K562 (cell line): ENCODE measurements around the gene TMA16. TPM values are rescaled to one million over a fixed set of nuclear protein-coding genes. Genes with fewer than 3 reads are reported as not detected.

Source experiments
- ATAC-seq: fragments of 200-7000 bp; cut with Tn5 transposase; 3 replicates; pipeline ENCODE4 v1.9.1; 2020; ENCODE audit warnings: moderate library complexity
- BruUV-seq: library from RNA; stranded (reverse); fragments of 400-500 nt; replicated peaks from 2 replicates; lab custom pipeline; 2021; lab: Mats Ljungman, UMichigan
- CTCF ChIA-PET: fragments of 300-600 bp; formaldehyde crosslinking; extraction: SDS; loops from one replicate; lab custom pipeline; 2021; ENCODE audit warnings: low intra/inter-chr PET ratio; lab: Yijun Ruan, JAX
- POLR2A ChIA-PET: fragments of 300-600, 350-650 bp; sonication (Branson Sonifier 250); formaldehyde crosslinking; extraction: SDS; loops from one replicate; lab custom pipeline; 2021; ENCODE audit warnings: antibody characterized with exemption, inconsistent platforms; lab: Yijun Ruan, JAX
- DNase-seq, 4 experiments: peaks; one replicate each; pipeline versions ENCODE4 v3.0.0 to v3.0.0-alpha.2; 2011 to 2018; ENCODE audit warnings: low spot score in 3 of 4, mixed read lengths in 3 of 4; ENCODE audit errors: extremely low read depth in 1 of 4
- FAIRE-seq: peaks from 2 replicates; lab custom pipeline; 2011; peaks lifted over from hg19 to GRCh38; lab: Jason Lieb, UNC
- H2AFZ ChIP-seq: 2 replicates; pipeline ENCODE4 v1.6.0; 2011; ENCODE audit warnings: low read depth, low read length, control low read depth, inconsistent platforms
- H3K27ac ChIP-seq: fragments of 200-600 bp; 3 replicates; pipeline ENCODE4 v1.8.0; 2011; ENCODE audit warnings: low read depth, mild to moderate bottlenecking, control low read depth, inconsistent platforms, low read length, moderate library complexity, mixed read lengths; ENCODE audit errors: extremely low read depth
- H3K27me3 ChIP-seq, 2 experiments: fragments of 300-600 bp in 1 of 2; 2 replicates in 1 of 2; 3 replicates in 1 of 2; pipeline versions ENCODE4 v1.6.0 to v1.8.0; 2011; ENCODE audit warnings: inconsistent platforms in 2 of 2, low read length in 2 of 2, mild to moderate bottlenecking in 1 of 2, mixed read lengths in 1 of 2, moderate library complexity in 1 of 2; ENCODE audit not compliant: control insufficient read depth in 2 of 2, insufficient read depth in 2 of 2
- H3K36me3 ChIP-seq: fragments of 300-600 bp; 3 replicates; pipeline ENCODE4 v1.8.0; 2011; ENCODE audit warnings: mild to moderate bottlenecking, low read length, inconsistent platforms; ENCODE audit not compliant: control insufficient read depth, insufficient read depth
- H3K4me1 ChIP-seq, 2 experiments: fragments of 200-600 bp in 1 of 2; replicated peaks in 1 of 2; 2 replicates in 1 of 2; 3 replicates in 1 of 2; pipeline versions ENCODE4 v1.5.1 to v1.8.0; 2011; ENCODE audit warnings: inconsistent platforms in 2 of 2, low read length in 2 of 2, mild to moderate bottlenecking in 1 of 2, mixed read lengths in 1 of 2, moderate library complexity in 1 of 2; ENCODE audit not compliant: control insufficient read depth in 2 of 2, insufficient read depth in 2 of 2
- H3K4me2 ChIP-seq: 2 replicates; pipeline ENCODE4 v1.6.1; 2011; ENCODE audit warnings: low read length, control low read depth, inconsistent platforms, mixed read lengths; ENCODE audit not compliant: insufficient read depth
- H3K4me3 ChIP-seq: fragments of 200-600 bp; sonication (generic), shearing (Covaris generic); 2 replicates; pipeline ENCODE4 v1.5.1; 2016; ENCODE audit warnings: control low read depth, inconsistent platforms
- H3K79me2 ChIP-seq: fragments of 200-600 bp; 3 replicates; pipeline ENCODE4 v1.8.0; 2011; ENCODE audit warnings: low read length, inconsistent platforms; ENCODE audit not compliant: control insufficient read depth, insufficient read depth
- H3K9ac ChIP-seq, 2 experiments: 2 replicates each; pipeline versions ENCODE4 v1.6.0 to v1.6.1; 2011; ENCODE audit warnings: low read depth in 2 of 2, low read length in 2 of 2, control low read depth in 1 of 2, inconsistent platforms in 1 of 2, mild to moderate bottlenecking in 1 of 2, mixed read lengths in 1 of 2; ENCODE audit not compliant: insufficient read depth in 1 of 2
- H3K9me1 ChIP-seq: one replicate; pipeline ENCODE4 v1.6.0; 2011; ENCODE audit warnings: inconsistent platforms, mild to moderate bottlenecking, low read length, moderate library complexity; ENCODE audit not compliant: control insufficient read depth, insufficient read depth
- H3K9me3 ChIP-seq: replicated peaks from 2 replicates; pipeline ENCODE4 v1.5.1; 2011; ENCODE audit warnings: low read depth, low read length, inconsistent platforms; ENCODE audit not compliant: control insufficient read depth, insufficient read depth
- H4K20me1 ChIP-seq: replicated peaks from 2 replicates; pipeline ENCODE4 v1.6.1; 2011; ENCODE audit warnings: low read length, inconsistent platforms, mixed read lengths; ENCODE audit not compliant: control insufficient read depth, insufficient read depth
- ADNP ChIP-seq: fragments of 200-800 bp; sonication (Bioruptor generic); IDR thresholded peaks from 2 replicates; pipeline ENCODE4 v1.6.1; 2016; ENCODE audit warnings: missing genetic modification characterization, missing compliant biosample characterization
- ASH1L ChIP-seq: fragments of 450-650 bp; IDR thresholded peaks from 2 replicates; pipeline ENCODE4 v1.6.1; 2018; ENCODE audit warnings: borderline replicate concordance, mild to moderate bottlenecking, low read depth; ENCODE audit not compliant: partially characterized antibody
- BRF1 ChIP-seq: IDR thresholded peaks from 3 replicates; pipeline ENCODE4 v1.6.1; 2011; ENCODE audit warnings: borderline replicate concordance, mild to moderate bottlenecking; ENCODE audit not compliant: insufficient read length; ENCODE audit errors: extremely low read depth
- CBX5 ChIP-seq: IDR thresholded peaks from 2 replicates; pipeline ENCODE4 v1.6.1; 2014; ENCODE audit warnings: low read depth, borderline replicate concordance
- CBX8 ChIP-seq: fragments of 200-600 bp; sonication (generic); IDR thresholded peaks from 2 replicates; pipeline ENCODE4 v1.6.1; 2012; ENCODE audit warnings: borderline replicate concordance, mixed run types, low read depth, mild to moderate bottlenecking, moderate library complexity, mixed read lengths, low read length, control low read depth, inconsistent platforms; ENCODE audit not compliant: poor library complexity, severe bottlenecking; ENCODE audit errors: extremely low read depth
- GABPB1 ChIP-seq: sonication (generic); formaldehyde crosslinking; IDR thresholded peaks from 2 replicates; pipeline ENCODE4 v1.8.0; 2022; ENCODE audit warnings: mild to moderate bottlenecking, missing genetic modification reagents
- IRF2 ChIP-seq: sonication (generic); formaldehyde crosslinking; IDR thresholded peaks from 2 replicates; pipeline ENCODE4 v1.8.1; 2022; ENCODE audit warnings: mild to moderate bottlenecking, missing genetic modification reagents
- NFE2 ChIP-seq: IDR thresholded peaks from 2 replicates; pipeline ENCODE4 v1.6.1; 2014; ENCODE audit warnings: antibody characterized with exemption, low read depth
- NFYB ChIP-seq: IDR thresholded peaks from 2 replicates; pipeline ENCODE4 v1.6.1; 2011; ENCODE audit warnings: mild to moderate bottlenecking, moderate library complexity; ENCODE audit not compliant: insufficient read length; ENCODE audit errors: extremely low read depth
- PRPF4 ChIP-seq: fragments of 200-400 bp; formaldehyde crosslinking; IDR thresholded peaks from one replicate; pipeline ENCODE4 v1.6.1; 2017; ENCODE audit warnings: low read length, low read depth, mild to moderate bottlenecking; ENCODE audit not compliant: insufficient read depth, poor library complexity, severe bottlenecking
- PURB ChIP-seq: sonication (generic); formaldehyde crosslinking; IDR thresholded peaks from 2 replicates; pipeline ENCODE4 v1.9.0; 2021; ENCODE audit warnings: low read depth, mild to moderate bottlenecking, missing genetic modification reagents
- SMAD2 ChIP-seq: fragments of 150-350 bp; IDR thresholded peaks from 2 replicates; pipeline ENCODE4 v1.6.1; 2014; ENCODE audit warnings: low read depth, mild to moderate bottlenecking, low read length
- SRF ChIP-seq, 2 experiments: fragments of 250-450, 450-650 bp in 1 of 2; sonication (Bioruptor Pico) in 1 of 2; sonication (generic) in 1 of 2; formaldehyde crosslinking; IDR thresholded peaks; 2 replicates each; pipeline versions ENCODE4 v1.5.0 to v1.5.1; 2020 to 2022; ENCODE audit warnings: mild to moderate bottlenecking in 1 of 2, missing genetic modification reagents in 1 of 2
- TAF15 ChIP-seq: fragments of 200-400 bp; formaldehyde crosslinking; IDR thresholded peaks from 2 replicates; pipeline ENCODE4 v1.6.1; 2017; ENCODE audit warnings: mild to moderate bottlenecking, low read depth, low read length, moderate library complexity
- U2AF2 ChIP-seq: fragments of 200-400 bp; formaldehyde crosslinking; optimal IDR thresholded peaks from 2 replicates; pipeline ENCODE3; 2017; ENCODE audit warnings: low read depth, mild to moderate bottlenecking, low read length
- ZFP1 ChIP-seq: fragments of 450-650 bp; formaldehyde crosslinking; IDR thresholded peaks from 2 replicates; pipeline ENCODE4 v1.4.0; 2020; ENCODE audit warnings: mild to moderate bottlenecking, mixed read lengths
- ZFPM2 ChIP-seq: fragments of 250-450 bp; sonication (Bioruptor Pico); IDR thresholded peaks from 2 replicates; pipeline ENCODE4 v1.5.1; 2022; ENCODE audit warnings: mild to moderate bottlenecking
- WGBS: fragments of 100-300 bp; shearing (Covaris generic); methylation state at CpG from one replicate; pipeline ENCODE4 v1.1.6; 2016; ENCODE audit warnings: low coverage, mixed read lengths; ENCODE audit not compliant: insufficient coverage; ENCODE audit errors: missing lambda C conversion rate; 5-methylcytosine and 5-hydroxymethylcytosine counted together
- in situ Hi-C: fragments of 300-500 bp; cut with MboI; formaldehyde crosslinking; loops from 4 replicates; pipeline ENCODE4 v1.15.0; 2018; ENCODE audit warnings: inconsistent platforms, mixed read lengths
- intact Hi-C: fragments of 100-400 bp; cut with micrococcal nuclease; formaldehyde crosslinking; loops from 2 replicates; pipeline ENCODE4 v1.14.2; 2022
- polyA plus RNA-seq, 8 experiments: library from polyadenylated mRNA; depleted of rRNA in 4 of 8; stranded (reverse) in 5 of 8; unstranded in 3 of 8; fragments of >200 nt; fragmentation: Nextera tagmentation in 2 of 8; fragmentation: Illumina TruSeq in 1 of 8; extraction: Ambion mirVana in 2 of 8; extraction: Trizol in 1 of 8; gene quantifications; 2 replicates each; pipeline versions ENCODE4 v1.2.1 to v1.2.3, GENCODE V29; 2011 to 2014; ENCODE audit warnings: inconsistent platforms in 1 of 8, missing spikeins in 1 of 8
- total RNA-seq, 7 experiments: library from RNA; depleted of rRNA in 6 of 7; stranded (reverse); fragments of >200 nt in 6 of 7; fragmentation: Illumina TruSeq in 2 of 7; extraction: Trizol in 2 of 7; gene quantifications; 2 replicates each; pipeline versions ENCODE4 v1.2.1 to v1.2.3, GENCODE V29; 2011 to 2021; ENCODE audit warnings: low replicate concordance in 1 of 7
- TF ChIP-seq, protein P1 (sequence below): sonication (generic); formaldehyde crosslinking; IDR thresholded peaks from 2 replicates; pipeline ENCODE4 v1.8.0; 2022; ENCODE audit warnings: mild to moderate bottlenecking, missing genetic modification reagents
- TF ChIP-seq, protein P2 (sequence below): IDR thresholded peaks from 3 replicates; pipeline ENCODE4 v1.6.1; 2011; ENCODE audit warnings: borderline replicate concordance, mild to moderate bottlenecking, moderate library complexity; ENCODE audit not compliant: insufficient read length; ENCODE audit errors: extremely low read depth

TMA16 gene
- total and polyA plus RNA-seq, 9 of the 15 experiments (the other 6 are each of a cell fraction or from before 2014, with no cell fraction given): 27.7 to 74.8 (median 66.6) TPM

DNA sequence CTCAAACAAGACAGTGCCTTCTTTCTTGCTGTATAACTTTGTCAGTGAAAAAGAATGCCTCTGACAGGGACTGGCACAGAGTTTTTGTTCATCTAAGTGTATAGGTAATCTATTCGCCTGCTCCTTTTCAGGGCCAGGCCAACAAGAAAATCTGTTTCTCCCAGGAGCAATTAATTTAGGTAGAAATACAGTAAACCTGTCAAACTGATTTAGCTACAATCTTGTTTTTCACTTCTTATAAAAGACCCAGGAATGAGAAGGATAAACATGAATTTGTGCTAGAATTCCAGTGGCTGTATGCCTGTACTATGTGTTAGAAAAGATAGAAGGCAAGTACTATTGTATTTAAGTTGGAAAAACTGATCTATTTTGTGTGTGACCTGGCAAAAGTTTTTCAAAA is 6.1 kb downstream of the TMA16 start (continued):
- no peak for TF ChIP-seq SRF (CRISPR knock-in tag; IDR thresholded peaks at IDR 0.05)
- TF ChIP-seq PURB (CRISPR knock-in tag): no peak
- no peak for TF ChIP-seq U2AF2
- no peak for TF ChIP-seq NFYB
- no peak for TF ChIP-seq TAF15
- no peak for TF ChIP-seq IRF2 (CRISPR knock-in tag)

DNA sequence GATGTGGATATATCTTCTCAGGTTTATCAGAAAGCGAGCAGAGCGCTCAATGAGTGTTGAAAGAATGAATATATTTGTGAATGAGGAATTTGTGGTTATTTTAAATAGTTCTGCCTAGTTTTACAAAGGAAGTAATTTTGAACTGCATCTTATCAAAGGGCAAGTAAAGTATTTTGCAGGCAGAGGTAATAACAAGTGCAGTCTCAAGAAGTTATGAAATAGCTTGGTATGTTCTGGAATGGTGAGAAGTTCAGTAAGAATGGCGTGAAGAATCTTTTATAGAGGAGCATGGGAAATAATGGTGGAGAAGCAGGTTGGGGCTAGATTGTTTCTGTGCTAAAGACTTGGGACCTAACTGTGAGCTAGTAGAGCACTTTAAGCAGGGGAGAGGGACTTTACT is 10.9 kb downstream of the TMA16 start:
- POLR2A ChIA-PET: interaction anchor here (2.8 kb wide), 1 partner anchor 12 kb away, joined by 17 read pairs; the partner anchor contains the start of gene TMA16
- H3K4me1 ChIP-seq: no peaks in the 10 kb centered on the region; a peak in 1 of 5 replicates
- 0 out of 2 replicates have a peak, but pooled peaks cover 3% of the 10 kb centered on the region for H4K20me1 ChIP-seq
- CTCF ChIA-PET: no interaction called here
- no peak overlapping the region for H3K4me2 ChIP-seq
- intact Hi-C loops (no loop called here), in situ Hi-C loops (no loop called here)
- no peaks in the 10 kb centered on the region for H3K27me3 ChIP-seq
- BruUV-seq: no TSS peak
- no peak overlapping the region for H3K27ac ChIP-seq
- ATAC-seq (no peak; the same call in 2 of the 3 replicates), FAIRE-seq (no peak), DNase-seq (no peak)
- H3K36me3 ChIP-seq: peaks cover 55% of the 10 kb centered on the region
- H3K79me2 ChIP-seq: peaks cover 98% of the 10 kb centered on the region
- 94% methylated on average over 3 of the region's 3 CpGs for WGBS
- H2AFZ ChIP-seq: no peak overlapping the region
- H3K9me1 ChIP-seq: no peaks in the 10 kb centered on the region
- H3K9ac ChIP-seq: no peak overlapping the region
- H3K9me3 ChIP-seq: peaks cover 6% of the 10 kb centered on the region; the same call in 1 of the 2 replicates
- no peak overlapping the region for H3K4me3 ChIP-seq
- TF ChIP-seq ZFPM2 (CRISPR knock-in tag) (no peak), CBX8 (no peak), CBX5 (no peak), ADNP (tag) (no peak), BRF1 (no peak), GABPB1 (CRISPR knock-in tag) (no peak), ZFP1 (CRISPR knock-in tag) (no peak), ASH1L (no peak), NFE2 (no peak), PRPF4 (no peak), SMAD2 (no peak)
- TF ChIP-seq, protein P1, sequence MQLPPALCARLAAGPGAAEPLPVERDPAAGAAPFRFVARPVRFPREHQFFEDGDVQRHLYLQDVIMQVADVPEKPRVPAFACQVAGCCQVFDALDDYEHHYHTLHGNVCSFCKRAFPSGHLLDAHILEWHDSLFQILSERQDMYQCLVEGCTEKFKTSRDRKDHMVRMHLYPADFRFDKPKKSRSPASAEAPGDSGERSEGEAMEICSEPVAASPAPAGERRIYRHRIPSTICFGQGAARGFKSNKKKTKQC (CRISPR knock-in tag): no peak
- TF ChIP-seq, protein P2, sequence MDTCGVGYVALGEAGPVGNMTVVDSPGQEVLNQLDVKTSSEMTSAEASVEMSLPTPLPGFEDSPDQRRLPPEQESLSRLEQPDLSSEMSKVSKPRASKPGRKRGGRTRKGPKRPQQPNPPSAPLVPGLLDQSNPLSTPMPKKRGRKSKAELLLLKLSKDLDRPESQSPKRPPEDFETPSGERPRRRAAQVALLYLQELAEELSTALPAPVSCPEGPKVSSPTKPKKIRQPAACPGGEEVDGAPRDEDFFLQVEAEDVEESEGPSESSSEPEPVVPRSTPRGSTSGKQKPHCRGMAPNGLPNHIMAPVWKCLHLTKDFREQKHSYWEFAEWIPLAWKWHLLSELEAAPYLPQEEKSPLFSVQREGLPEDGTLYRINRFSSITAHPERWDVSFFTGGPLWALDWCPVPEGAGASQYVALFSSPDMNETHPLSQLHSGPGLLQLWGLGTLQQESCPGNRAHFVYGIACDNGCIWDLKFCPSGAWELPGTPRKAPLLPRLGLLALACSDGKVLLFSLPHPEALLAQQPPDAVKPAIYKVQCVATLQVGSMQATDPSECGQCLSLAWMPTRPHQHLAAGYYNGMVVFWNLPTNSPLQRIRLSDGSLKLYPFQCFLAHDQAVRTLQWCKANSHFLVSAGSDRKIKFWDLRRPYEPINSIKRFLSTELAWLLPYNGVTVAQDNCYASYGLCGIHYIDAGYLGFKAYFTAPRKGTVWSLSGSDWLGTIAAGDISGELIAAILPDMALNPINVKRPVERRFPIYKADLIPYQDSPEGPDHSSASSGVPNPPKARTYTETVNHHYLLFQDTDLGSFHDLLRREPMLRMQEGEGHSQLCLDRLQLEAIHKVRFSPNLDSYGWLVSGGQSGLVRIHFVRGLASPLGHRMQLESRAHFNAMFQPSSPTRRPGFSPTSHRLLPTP: no peak
